Glomerular visceral epithelial cell (primary cell): ENCODE data around the gene UBE4A.
"Not testable (repeated sequence)": the region's sequence is repeated elsewhere in the genome, so short reads cannot be mapped to it uniquely, and the experiment has no call there.

Experiments
- DNase-seq: peaks from one replicate; pipeline ENCODE4 v3.0.0-alpha.2; 2016; ENCODE audit errors: extremely low spot score

Gene UBE4A

DNA sequence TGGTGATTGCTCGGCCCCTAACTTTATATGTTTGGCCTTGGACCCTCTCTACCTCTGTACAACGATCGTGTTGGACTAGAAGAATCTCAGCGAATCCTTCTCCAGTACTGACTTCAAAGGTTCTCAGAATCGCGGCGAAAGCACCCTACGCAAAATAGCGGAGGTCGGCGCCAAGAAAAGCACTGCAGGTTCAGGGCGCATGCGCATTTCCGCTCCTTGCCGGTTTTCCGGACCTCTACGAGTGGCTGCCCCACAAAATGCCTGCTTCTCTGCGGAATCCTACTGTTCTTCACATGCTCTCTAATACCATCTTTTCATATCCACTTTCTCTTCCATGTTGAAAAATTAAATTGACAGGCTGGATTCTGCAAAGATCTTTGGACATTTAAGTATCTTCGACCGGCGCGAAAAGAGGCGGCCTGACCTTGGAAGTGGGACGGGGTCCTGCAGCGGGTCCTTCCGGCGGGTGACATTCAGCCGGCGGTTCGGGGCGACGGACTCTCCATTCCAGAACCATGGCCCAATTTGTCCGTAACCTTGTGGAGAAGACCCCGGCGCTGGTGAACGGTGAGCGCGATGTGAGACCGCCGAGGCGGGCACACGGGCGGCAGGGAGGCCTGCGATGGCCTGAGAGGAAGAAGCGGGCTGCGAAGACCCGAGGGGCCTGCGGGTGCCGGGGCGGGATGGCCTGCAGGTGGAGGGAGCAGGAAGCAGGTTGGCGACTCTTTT, 41.9 kb downstream of the UBE4A start, which contains the start of gene ATP5MG:
TSS of gene ATP5MG (plus strand) at position 456 of the 729 bp plus-strand sequence. CDS start at position 516, 60 bp downstream.
- peak; percentile 88 for DNase-seq

DNA sequence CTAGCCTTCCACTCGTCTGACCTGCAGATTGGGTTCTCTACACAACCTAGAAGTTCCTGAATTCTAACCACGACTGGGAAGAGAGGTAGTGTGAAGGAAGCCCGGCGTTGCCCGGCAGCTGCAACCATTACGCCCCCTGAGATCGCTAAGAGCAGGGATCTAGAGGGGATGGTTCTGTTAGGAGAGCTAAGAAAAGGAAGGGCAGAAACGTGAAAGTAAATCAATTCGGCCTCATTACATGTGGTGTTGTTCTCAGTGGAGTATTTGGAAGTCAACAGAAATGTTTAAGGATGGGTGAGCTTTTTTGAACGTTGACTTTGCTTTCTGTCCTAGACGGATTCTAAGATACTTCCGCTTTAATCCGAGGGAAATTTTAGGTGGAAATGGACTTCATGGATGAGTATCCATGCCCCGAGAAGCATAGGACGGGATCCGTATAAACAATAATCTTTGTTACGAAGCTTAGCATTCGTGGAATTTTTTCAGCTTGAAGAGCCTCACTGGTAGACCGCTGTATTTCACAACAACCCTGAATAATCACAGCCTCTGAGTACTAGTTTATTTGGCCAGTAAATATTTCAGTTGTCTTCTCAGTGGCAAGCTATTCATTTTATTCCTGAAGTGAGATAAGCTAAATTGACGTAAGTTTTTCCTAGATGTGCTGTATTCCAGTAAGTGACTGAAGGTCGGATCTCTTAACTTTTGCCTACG, 42.6 kb downstream of the UBE4A start:
- peak; percentile 39 for DNase-seq

DNA sequence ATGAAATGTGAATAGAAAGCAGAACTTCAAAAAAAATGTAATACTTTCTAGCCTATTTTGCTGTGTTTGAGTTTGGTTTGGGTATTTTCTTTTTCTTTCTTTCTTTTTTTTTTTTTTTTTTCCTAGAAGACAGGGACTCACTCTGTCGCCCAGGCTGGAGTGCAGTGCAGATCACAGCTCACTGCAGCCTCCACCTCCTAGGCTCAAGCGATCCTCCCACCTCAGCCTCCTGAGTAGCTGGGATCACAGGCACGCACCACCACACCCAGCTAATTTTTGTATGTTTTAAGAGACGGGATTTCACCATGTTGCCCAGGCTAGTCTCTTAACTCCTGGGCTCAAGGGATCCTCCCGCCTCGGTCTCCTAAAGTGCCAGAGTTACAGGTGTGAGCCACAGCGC, 43.2 kb downstream of the UBE4A start:
- DNase-seq = not testable (repeated sequence)

DNA sequence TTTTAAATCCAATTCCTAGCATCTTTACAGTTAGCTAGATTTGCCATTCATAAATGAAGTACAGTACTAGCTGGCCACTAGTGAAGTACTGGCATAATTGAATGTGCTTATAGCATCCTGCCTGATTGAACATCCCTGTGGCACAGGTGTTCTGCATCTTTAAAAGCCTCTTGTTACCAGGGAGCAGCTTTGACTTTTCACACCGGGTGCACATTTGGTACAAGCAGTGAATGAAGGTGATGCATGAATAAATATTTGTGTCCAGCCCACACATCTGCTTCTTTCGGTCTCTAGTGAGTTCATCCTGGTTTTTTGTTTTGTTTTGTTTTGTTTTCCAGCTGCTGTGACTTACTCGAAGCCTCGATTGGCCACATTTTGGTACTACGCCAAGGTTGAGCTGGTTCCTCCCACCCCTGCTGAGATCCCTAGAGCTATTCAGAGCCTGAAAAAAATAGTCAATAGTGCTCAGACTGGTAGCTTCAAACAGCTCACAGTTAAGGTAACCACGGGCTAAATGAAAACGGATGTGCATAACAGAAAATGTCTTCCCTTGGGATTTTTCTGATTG, 47.3 kb downstream of the UBE4A start:
- no peak for DNase-seq

DNA sequence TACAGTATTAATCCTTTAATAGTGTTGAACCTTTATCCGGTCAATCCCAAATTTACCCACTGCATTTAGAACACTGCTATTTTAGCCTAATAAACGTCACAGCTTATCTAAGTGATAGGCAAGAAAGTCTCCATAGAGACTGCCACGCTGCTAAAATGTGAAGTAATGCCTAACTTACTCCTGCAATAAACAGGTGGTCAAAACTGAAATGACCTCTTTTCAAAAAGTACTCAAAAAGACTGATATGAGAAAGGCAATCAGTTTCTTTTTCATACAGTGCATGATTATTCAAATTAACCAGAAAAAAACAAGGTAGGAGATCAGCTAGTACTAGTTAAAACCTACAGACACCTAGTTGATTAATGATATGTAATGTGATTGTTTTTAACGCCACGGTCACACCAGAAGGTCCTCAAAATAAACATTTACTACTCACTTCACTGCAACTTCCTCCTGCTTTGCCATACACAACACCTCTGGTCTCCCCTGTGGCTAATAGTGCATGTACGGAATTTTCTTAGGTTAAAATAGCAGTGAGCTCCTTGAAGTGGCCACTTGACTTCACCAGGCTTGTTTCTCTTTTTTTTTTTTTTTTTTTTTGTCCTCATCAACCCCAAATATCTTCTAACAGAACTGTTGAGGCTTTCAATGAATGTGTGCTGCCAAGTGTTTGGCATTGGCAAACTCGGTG, 50.8 kb downstream of the UBE4A start:
- no peak for DNase-seq

DNA sequence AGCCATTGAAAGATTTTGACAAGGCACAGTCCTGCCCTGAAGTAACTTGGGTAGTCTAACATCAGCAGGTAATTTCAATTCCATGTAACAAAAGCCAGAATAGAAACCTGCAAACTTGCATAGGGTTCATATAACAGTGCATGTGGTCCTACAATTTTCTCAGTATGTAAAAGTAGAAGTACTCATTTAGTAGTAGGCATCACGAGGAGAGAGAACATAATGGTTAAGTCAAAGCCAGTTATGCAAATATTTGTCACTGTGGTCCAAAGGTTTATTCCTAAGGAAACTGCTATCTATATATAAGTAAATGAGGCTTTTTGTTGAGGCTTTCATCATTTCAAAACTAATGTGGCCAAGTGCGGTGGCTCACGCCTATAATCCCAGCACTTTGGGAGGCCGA, 52.1 kb downstream of the UBE4A start:
- DNase-seq = no peak

DNA sequence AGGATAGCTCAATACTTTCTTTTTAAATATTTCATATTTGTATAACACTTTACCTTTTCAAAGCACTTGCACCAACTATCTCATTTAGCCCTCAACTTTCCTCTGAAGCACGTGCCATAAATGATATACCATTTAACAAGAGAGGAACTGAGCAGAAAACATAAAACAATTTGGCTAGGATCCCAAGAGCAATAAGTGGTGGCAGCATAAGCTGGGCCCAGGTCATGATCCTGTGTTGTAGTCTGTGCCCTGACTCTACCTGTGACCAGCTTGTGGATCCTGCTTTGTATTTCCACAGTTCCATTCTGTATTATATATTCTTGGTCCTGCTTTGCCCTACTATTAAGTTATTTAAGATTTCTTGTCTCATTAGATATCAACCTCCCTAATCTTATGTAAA, 53.5 kb downstream of the UBE4A start:
- no peak for DNase-seq

DNA sequence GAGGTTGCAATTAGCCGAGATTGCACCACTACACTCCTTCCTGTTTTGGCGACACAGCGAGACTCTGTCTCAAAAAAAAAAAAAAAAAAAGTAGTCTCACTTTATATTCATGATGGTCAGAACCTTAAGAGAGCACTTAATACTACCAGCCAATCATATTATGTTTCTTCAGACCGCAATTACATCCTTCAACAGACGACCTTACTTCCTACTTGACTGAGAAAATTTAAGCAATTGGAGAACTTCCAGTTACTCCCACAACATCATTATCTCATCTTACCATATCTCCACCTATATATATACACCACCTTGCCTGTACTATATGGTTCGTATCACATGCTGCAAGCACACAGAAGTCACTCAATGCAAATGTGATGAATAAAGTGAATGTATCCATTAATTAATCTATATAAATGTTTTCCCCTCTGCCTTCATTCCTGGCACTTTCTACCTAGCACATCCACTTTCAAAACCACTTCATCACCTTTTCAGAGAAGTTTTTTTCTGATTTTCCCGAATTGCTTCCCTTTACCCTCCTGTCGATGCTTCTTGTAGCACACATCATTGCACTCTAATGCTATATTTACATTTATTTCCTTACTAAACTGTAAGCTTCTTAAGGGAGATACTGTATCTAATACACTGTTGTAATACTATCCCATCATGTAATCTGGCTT, 55.8 kb downstream of the UBE4A start:
- no peak for DNase-seq

DNA sequence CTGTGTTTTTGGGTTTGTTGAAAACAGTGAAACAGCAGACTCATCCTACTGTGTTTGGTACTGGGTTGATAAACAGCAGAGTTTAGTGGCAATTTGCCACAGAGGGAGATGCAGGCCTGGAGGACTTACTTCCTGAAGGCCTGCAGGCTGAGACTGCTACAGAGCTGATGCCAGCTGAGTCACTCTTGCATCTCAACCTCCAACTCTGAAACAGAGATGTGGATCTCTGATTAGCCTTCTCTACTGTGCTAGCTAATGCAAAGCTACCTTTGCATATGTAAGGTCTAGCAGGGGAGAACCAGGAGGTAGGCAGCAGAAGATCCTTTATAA, 56.3 kb downstream of the UBE4A start:
- DNase-seq = peak; percentile 81

DNA sequence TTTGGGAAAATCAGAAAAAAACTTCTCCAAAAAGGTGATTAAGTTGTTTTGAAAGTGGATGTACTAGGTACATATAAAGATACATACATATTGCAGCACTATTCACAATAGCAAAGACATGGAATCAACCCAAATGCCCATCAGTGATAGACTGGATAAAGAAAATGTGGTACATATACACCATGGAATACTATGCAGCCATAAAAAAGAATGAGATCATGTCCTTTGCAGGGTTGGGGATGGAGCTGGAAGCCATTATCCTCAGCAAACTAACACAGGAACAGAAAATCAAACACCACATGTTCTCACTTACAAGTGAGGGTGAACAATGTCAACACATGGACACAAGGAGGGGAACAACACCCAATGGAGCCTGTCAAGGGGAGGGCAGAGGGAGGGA, 57.5 kb downstream of the UBE4A start:
- DNase-seq = not testable (repeated sequence)

DNA sequence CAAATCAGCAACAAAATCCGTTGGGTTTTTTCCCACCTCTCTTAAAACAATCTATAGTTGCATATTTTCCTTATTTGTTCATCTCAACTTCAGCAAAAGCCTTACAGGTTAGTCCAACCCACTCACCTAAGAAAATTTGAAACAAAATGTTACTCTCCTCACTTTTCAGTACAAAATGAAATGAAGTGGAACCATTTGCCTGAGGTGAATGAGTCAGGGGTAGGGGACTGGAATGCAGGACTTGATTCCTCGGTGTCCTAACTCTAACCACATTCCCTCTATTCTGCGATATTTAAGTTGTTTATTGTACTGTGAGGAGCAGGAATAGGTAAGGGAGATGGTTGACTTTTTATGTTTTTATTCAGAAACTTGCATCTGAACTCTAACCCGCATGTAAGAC, 58.4 kb downstream of the UBE4A start:
- DNase-seq = peak; percentile 62

DNA sequence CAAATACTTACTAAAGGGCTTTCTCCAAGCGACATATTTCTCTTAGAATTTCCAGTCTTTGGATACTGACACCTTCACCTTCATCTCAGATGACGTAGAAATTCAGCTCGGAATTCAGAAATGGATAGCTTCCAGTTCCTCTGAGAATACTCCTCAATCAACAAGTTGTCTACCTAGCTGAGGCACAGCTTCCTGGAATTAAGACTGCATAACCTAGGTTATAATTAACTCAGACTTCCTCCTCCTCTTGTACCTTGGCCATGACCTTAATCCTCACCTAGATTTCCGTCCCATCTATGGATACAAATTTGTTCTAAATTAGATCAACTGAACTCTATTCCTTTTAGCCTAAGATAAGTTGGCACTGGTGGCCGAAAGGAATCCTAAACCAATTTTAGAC, 59.4 kb downstream of the UBE4A start:
- no peak for DNase-seq

DNA sequence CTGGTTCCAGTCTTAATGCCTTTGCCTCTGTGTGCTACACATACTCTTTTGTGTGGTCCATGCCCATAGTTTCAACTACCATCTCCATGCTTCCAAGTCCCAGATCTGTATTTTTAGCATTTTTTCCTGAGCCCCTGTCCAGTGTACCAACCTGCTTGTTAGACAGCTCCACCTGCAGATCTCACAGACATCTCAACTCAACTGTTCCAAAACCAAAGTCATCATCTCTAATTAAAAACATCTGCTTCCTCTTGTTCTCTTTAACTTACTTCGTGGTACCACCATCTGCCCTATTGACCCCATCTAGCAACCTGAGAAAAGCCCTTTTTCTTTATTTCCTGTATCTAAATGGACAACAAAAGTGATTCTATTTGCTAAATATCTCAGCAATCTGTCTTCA, 68.3 kb downstream of the UBE4A start:
- DNase-seq = no peak

DNA sequence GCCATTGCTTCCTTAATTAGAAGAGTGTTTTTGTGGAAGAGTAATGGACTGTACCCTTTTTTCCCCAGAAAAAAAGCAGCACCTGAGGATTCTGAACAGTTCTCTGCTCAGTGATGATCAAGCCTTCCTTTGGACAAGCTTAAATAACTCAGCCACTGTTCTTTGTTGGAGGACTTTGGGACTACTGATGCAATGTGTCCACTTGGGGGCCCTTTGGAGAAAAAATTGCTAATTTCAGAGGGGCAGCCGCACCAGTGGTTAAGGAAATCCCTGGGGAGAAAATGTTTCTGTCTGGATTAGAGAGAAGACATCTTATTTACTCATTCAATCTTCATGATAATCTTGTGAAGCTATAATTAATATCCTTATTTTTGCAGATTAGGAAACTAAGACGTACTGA, 71.6 kb downstream of the UBE4A start:
- no peak for DNase-seq

DNA sequence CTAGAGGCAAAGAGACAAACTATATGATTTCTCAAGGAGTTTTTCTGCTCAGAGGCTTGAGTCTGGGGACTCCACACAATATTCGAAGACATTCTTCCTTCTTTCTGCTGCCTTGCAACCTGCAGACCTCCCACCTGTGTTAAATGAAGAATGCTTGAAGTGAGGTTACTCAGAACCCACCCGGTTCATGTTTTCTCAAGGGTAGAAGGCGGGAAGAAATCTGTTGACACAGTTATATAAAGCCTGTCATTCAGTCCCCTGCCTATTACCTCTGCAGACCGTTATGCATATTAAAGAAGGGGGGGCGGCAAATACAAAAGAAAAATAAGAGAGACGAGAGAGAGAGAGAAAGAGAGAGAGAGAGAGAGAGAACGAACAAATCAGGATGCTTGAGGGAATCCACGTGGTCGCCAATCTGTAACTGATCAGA, 74.7 kb downstream of the UBE4A start:
- no peak for DNase-seq

DNA sequence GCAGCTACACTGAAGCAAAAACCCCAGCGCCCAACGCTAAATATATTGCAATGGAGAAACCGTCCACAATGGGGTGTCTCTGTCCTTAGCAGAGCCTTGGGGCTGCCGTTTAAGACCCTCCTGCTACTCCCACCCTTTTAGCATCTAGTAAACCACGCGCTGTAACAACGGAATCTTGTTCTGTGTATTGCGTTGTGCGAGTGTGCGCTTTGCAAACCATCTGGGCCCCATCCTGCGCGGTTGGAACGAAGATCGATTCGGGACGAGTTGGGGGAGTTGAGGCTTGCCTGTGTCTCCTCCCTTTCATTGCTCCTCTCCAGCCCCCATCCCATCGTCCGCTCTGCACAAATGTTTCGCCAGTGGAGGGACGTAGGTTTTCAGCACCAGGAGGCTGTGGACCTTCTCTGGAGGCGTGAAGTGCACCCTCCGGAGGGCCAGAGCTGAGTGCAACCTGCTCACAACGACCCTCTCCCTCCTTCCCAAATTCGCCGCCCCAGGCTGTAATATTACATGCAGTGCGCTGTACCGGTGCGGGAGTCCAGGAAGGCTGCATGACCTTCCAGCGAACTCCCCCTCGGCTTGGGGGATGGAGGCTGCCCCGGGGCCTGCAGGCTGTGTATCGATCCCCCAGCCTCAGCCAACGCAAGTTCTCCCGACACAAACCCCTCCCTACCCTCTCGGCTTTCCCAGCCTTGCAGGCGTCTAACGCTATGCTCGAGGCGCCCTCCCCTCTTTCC, 75.3 kb downstream of the UBE4A start:
- DNase-seq = peak; percentile 23

DNA sequence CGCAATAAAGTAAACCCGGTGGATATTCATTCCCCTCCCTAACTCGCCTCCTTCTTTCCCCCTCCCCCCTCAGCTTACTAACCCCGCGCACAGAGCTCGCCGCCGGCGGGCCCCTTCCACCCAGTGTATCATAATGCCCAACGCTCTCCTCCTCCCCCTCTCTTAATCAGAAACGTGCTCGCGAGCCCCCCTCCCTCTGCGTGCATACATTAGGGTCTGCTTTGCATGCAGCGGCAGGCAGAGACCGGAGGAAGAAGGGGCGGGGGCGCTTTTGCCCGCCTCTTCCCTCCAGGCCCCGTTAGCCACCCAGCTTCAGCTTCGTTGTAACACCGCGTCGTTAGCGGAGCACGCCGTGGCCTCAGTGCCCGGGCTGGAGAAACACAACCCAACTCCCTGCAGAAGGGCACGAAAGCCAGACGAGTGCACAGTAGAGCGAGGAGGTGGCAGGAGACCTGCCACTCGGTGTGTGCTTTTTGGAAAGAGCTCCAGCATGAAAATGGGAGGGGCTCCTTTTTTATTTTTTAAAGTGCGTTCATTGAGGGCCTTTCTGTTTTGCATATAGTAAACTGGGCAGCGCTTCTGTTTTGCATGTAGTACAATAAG, 76.0 kb downstream of the UBE4A start:
- peak; percentile 58 for DNase-seq

DNA sequence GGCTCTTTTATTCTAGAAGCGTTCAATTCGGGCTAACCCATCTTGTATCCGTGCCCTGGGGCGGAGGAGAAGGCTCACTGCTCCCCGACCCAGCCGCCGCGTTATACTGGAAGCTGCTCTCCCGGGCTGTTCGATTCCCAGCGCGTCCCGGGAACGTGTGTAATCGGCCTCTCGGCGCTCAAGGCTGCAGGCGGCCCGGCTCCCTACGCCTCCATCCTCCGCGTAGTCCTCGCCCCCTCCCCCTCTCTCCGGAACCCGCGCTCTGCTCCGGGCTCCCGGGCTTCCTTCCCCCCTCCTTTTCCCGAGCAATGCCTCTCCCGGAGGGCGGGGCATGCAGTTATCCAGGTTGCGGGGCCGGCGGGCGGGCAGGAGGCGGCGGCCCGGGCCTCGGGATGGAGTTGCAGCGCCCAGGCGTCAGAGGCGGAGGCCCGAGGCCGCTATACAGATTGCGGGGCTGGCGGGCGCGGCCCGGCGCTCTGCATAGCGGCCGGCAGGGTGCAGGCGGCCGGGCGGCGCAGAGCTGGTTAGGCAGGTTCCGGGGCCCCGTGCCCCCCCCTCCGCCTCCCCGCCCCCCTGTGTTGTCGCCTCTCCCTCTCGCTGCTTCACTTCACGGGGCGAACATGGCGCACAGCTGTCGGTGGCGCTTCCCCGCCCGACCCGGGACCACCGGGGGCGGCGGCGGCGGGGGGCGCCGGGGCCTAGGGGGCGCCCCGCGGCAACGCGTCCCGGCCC, 76.7 kb downstream of the UBE4A start, which contains the start of gene KMT2A:
TSS of gene KMT2A (plus strand) at position 600 of the 732 bp plus-strand sequence. CDS start at position 621, 21 bp downstream.
- peak; percentile 98 for DNase-seq

DNA sequence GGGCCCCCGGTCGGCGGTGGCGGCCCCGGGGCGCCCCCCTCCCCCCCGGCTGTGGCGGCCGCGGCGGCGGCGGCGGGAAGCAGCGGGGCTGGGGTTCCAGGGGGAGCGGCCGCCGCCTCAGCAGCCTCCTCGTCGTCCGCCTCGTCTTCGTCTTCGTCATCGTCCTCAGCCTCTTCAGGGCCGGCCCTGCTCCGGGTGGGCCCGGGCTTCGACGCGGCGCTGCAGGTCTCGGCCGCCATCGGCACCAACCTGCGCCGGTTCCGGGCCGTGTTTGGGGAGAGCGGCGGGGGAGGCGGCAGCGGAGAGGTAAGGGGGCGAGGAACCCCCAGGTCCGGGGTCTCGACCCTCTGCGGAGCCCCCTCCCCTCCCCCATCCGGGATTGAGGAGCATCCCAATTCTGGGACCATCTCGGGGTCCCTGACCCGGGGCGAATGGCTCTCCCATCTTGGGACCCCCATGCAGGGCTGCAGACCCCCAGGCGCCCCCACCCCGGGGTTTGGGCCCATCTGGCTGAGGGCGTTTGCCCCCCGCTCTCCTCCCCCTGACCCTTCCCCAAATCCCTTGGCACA, 77.3 kb downstream of the UBE4A start:
- DNase-seq = peak; percentile 31
